GM15510 (cell line): Measurements from ENCODE around the gene FMO5.

Source experiments
- POLR2A ChIP-seq: IDR thresholded peaks from 3 replicates; pipeline ENCODE4 v1.6.1; 2011; ENCODE audit warnings: borderline replicate concordance; ENCODE audit not compliant: insufficient read length; ENCODE audit errors: extremely low read depth

Gene FMO5

GRCh38 chr1:147214842-147215539 lies 10.1 kb downstream of the FMO5 start:
- TF ChIP-seq POLR2A, result no peak

- no peak for TF ChIP-seq POLR2A
These were observed 10.8 kb downstream of the FMO5 start for GRCh38 chr1:147214325-147214724.

GRCh38 chr1:147213271-147213670 lies 11.9 kb downstream of the FMO5 start:
- no peak for TF ChIP-seq POLR2A

GRCh38 chr1:147211577-147211976 lies 13.6 kb downstream of the FMO5 start:
- no peak for TF ChIP-seq POLR2A

GRCh38 chr1:147210987-147211386 lies 14.2 kb downstream of the FMO5 start:
- TF ChIP-seq POLR2A, result no peak

GRCh38 chr1:147209825-147210821 lies 15.0 kb downstream of the FMO5 start:
- TF ChIP-seq POLR2A, result no peak

- TF ChIP-seq POLR2A, result no peak
These were observed 16.5 kb downstream of the FMO5 start for GRCh38 chr1:147208619-147209018.

GRCh38 chr1:147207192-147207591 lies 17.9 kb downstream of the FMO5 start:
- no peak for TF ChIP-seq POLR2A

GRCh38 chr1:147204080-147204479 lies 21.1 kb downstream of the FMO5 start:
- TF ChIP-seq POLR2A, result no peak

- no peak for TF ChIP-seq POLR2A
These were observed 22.6 kb downstream of the FMO5 start for GRCh38 chr1:147202576-147202975.

- TF ChIP-seq POLR2A, result no peak
These were observed 23.4 kb downstream of the FMO5 start for GRCh38 chr1:147201786-147202185.

- no peak for TF ChIP-seq POLR2A
These were observed 23.9 kb downstream of the FMO5 start for GRCh38 chr1:147201276-147201675.

GRCh38 chr1:147189514-147189913 lies 35.6 kb downstream of the FMO5 start:
- no peak for TF ChIP-seq POLR2A

GRCh38 chr1:147185432-147185831 lies 39.7 kb downstream of the FMO5 start:
- no peak for TF ChIP-seq POLR2A

GRCh38 chr1:147177611-147178380 lies 47.3 kb downstream of the FMO5 start:
- no peak for TF ChIP-seq POLR2A

GRCh38 chr1:147172168-147173016 lies 52.7 kb downstream of the FMO5 start, which contains the start of gene PRKAB2:
TSS of gene PRKAB2 (minus strand) at chr1:147172470. CDS start at chr1:147172144, 326 bp downstream.
- TF ChIP-seq POLR2A, result peak; percentile 72
